HEK293T (cell line): Measurements from ENCODE around the gene RHOG.

ENCODE experiments used
- CTCF ChIA-PET: fragments of 350-600 bp; formaldehyde crosslinking; extraction: SDS; loops from one replicate; lab custom pipeline; 2021; ENCODE audit warnings: antibody characterized with exemption, inconsistent platforms; lab: Yijun Ruan, JAX
- POLR2A ChIA-PET: fragments of 350-600 bp; formaldehyde crosslinking; extraction: SDS; loops from one replicate; lab custom pipeline; 2020; ENCODE audit warnings: antibody characterized with exemption, inconsistent platforms; lab: Yijun Ruan, JAX
- DNase-seq: peaks from one replicate; pipeline ENCODE4 v3.0.0; 2012; ENCODE audit warnings: mixed read lengths; ENCODE audit errors: extremely low spot score
- ARNT ChIP-seq: fragments of 450-650 bp; IDR thresholded peaks from 2 replicates; pipeline ENCODE4 v1.6.1; 2017; ENCODE audit warnings: mild to moderate bottlenecking
- BHLHE40 ChIP-seq: fragments of 450-650 bp; IDR thresholded peaks from 2 replicates; pipeline ENCODE4 v1.6.1; 2016; ENCODE audit warnings: mild to moderate bottlenecking, moderate library complexity, borderline replicate concordance
- CTBP1 ChIP-seq: fragments of 450-650 bp; IDR thresholded peaks from 2 replicates; pipeline ENCODE4 v1.6.1; 2016; ENCODE audit warnings: borderline replicate concordance
- ELF4 ChIP-seq: fragments of 450-650 bp; IDR thresholded peaks from 2 replicates; pipeline ENCODE4 v1.6.1; 2017; ENCODE audit warnings: antibody characterized with exemption
- FOXA1 ChIP-seq: fragments of 450-650 bp; IDR thresholded peaks from 2 replicates; pipeline ENCODE4 v1.6.1; 2016; ENCODE audit warnings: mild to moderate bottlenecking
- FOXK2 ChIP-seq: fragments of 450-650 bp; IDR thresholded peaks from 2 replicates; pipeline ENCODE4 v1.6.1; 2016; ENCODE audit warnings: mild to moderate bottlenecking
- FOXM1 ChIP-seq: fragments of 450-650 bp; IDR thresholded peaks from 2 replicates; pipeline ENCODE4 v1.6.1; 2017; ENCODE audit warnings: mild to moderate bottlenecking, borderline replicate concordance
- HDGF ChIP-seq: fragments of 450-650 bp; IDR thresholded peaks from 2 replicates; pipeline ENCODE4 v1.6.1; 2017; ENCODE audit warnings: antibody characterized with exemption, borderline replicate concordance
- L3MBTL2 ChIP-seq: fragments of 450-650 bp; conservative IDR thresholded peaks from 2 replicates; pipeline ENCODE4 v1.6.1; 2016; ENCODE audit warnings: mild to moderate bottlenecking
- LEF1 ChIP-seq: fragments of 450-650 bp; IDR thresholded peaks from 2 replicates; pipeline ENCODE4 v1.6.1; 2017; ENCODE audit warnings: mild to moderate bottlenecking, borderline replicate concordance
- SP1 ChIP-seq: fragments of 450-650 bp; IDR thresholded peaks from 2 replicates; pipeline ENCODE4 v1.6.1; 2017
- SUZ12 ChIP-seq: fragments of 450-650 bp; IDR thresholded peaks from 2 replicates; pipeline ENCODE4 v1.6.1; 2016; ENCODE audit warnings: mild to moderate bottlenecking
- TARDBP ChIP-seq: fragments of 450-650 bp; IDR thresholded peaks from 2 replicates; pipeline ENCODE4 v1.6.1; 2016
- ZNF384 ChIP-seq: fragments of 450-650 bp; IDR thresholded peaks from 2 replicates; pipeline ENCODE4 v1.6.1; 2016
- TF ChIP-seq, protein P1 (sequence below): fragments of 450-650 bp; IDR thresholded peaks from 2 replicates; pipeline ENCODE4 v1.6.1; 2016

RHOG gene

DNA sequence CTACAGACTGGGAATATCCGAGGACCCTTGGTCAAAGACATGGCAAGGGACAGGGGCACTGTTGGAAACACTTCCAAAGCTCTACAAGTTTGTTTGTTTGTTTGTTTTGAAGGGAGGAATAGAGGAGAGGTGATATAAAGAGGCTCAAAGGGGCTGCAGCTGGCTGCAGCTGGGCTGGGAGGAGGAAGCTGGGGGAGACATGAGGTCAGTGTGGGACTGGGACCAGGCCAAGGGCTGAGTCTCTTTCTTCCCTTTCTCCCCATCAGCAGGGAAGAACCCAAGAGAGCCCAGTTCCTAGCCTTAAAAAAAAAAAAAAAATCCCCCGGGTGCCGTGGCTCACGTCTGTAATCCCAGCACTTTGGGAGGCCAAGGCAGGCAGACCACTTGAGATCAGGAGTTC is 5.0 kb downstream of the RHOG start:
- POLR2A ChIA-PET = no interaction called here
- DNase-seq = no peak
- no peak for TF ChIP-seq FOXK2
- CTCF ChIA-PET = interaction anchor here (1.5 kb wide), 1 partner anchor 14 kb away, joined by 7 read pairs; no protein-coding TSS in a partner anchor

DNA sequence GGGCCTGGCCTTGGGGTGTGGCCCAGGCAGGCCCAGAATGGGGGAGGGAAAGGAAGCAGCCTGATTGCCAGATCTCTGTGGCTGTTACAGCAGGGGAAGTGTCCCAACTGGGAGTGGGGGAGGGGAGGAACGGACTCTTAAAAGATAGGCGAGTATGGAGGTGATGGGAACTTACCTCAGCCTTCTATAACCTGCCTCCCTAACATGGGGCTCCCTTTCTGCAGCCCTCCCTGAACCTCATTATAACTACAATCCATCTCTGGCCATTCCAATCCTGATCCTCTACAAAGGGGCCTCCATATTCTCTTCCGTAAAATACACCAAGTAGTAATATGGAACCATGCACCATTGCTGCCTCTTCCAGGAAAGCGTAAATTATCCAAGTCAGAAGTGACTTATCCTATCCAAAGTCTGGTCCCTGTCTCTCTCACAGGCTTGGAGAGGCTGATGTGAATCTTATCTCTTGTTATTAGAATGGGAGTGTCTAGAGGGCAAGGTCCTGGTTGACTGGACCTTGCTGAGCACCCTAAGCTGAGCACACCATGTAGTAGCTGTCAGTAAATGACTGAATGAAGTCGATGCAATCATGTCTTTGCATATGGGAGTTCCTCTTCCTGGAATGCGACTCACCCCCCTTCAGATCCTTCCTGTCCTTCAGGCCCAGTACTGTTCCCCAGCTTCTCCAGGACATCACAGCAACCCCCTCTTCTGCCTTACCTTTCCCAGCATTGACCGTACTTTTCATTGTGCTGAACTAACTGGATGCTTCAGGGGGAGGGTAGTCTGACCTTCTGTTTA is 5.9 kb downstream of the RHOG start:
- POLR2A ChIA-PET = no interaction called here
- CTCF ChIA-PET = interaction anchor here (1.5 kb wide), 1 partner anchor 15 kb away, joined by 7 read pairs; no protein-coding TSS in a partner anchor
- TF ChIP-seq SP1 (no peak), ZNF384 (no peak), FOXM1 (no peak), LEF1 (no peak), CTBP1 (no peak), ARNT (no peak), BHLHE40 (no peak)
- DNase-seq = no peak

DNA sequence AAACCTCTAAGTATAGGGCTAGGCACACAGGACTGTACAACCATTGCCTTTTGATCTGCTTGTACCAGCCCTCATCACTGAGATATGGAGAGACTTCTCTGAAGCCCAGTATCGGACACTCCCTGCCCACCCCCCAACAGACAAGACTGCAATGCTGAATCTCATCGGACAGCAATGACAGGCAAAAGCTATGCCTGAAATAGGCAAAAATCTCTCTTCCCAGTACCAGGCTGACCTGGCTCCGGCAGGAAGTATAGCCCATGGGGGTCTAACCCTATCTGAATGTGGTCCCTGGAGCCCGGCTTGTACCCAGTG is 6.5 kb downstream of the RHOG start:
- POLR2A ChIA-PET = no interaction called here
- TF ChIP-seq ZNF384 (no peak), HDGF (no peak), SUZ12 (no peak), BHLHE40 (no peak), ARNT (no peak), ELF4 (no peak), FOXA1 (no peak), FOXM1 (no peak), SP1 (no peak), L3MBTL2 (no peak)
- TF ChIP-seq, protein P1, sequence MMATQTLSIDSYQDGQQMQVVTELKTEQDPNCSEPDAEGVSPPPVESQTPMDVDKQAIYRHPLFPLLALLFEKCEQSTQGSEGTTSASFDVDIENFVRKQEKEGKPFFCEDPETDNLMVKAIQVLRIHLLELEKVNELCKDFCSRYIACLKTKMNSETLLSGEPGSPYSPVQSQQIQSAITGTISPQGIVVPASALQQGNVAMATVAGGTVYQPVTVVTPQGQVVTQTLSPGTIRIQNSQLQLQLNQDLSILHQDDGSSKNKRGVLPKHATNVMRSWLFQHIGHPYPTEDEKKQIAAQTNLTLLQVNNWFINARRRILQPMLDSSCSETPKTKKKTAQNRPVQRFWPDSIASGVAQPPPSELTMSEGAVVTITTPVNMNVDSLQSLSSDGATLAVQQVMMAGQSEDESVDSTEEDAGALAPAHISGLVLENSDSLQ = no peak
- CTCF ChIA-PET = no interaction called here
- no peak for DNase-seq

DNA sequence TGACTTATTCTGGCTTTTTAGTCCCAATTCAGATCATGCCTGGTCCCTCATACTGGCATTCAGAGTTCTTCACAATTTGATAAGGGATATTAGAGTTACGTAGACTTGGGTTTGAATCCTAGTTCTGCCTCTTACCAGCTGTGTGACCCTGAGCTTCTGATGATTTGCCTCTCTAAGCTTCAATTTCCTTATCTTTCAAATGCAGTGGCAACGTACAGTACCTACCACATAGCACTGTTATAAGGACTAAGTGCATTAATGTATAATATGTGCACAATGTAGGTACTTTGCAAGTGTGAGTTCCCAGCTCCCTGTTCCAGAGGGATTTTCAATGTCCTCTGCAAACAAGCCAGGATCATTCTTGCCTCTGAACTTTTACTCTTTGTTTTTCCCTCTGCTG is 7.3 kb downstream of the RHOG start:
- no peak for DNase-seq
- CTCF ChIA-PET = interaction anchor here (0.6 to 0.7 kb wide), 2 partner anchors 11 to 25 kb away, joined by 3 read pairs; partner anchors contain the start of gene PGAP2
- POLR2A ChIA-PET = no interaction called here
- no peak for TF ChIP-seq SUZ12
- no peak for TF ChIP-seq FOXM1
- no peak for TF ChIP-seq LEF1
- TF ChIP-seq, protein P1 = no peak
- TF ChIP-seq ZNF384 = no peak
- no peak for TF ChIP-seq CTBP1
- TF ChIP-seq TARDBP = no peak
- no peak for TF ChIP-seq SP1
- TF ChIP-seq HDGF = no peak
- TF ChIP-seq BHLHE40 = no peak
- TF ChIP-seq ARNT = no peak

DNA sequence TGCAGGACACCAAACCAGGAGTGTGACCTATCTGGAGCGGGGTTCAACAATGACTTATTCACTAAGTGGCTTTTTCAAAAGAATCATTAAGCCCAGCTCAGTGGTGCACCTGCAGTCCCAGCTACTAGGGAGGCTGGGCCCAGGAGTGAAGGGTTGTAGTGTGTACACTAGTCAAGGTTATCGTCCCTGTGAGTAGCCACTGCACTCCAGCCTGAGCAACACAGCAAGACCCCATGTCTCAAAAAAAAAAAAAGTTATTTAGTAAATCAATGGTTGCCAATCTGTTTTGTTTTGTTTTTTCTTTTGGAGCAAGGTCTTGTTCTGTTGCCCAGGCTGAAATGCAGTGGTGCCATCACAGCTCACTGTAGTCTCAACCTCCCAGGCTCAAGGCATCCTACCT is 7.9 kb downstream of the RHOG start:
- TF ChIP-seq SUZ12 (no peak), FOXK2 (no peak), CTBP1 (no peak)
- TF ChIP-seq, protein P1 = no peak
- no peak for DNase-seq
- ChIA-PET CTCF (interaction anchor here (0.7 kb wide), 1 partner anchor 321 kb away, joined by 3 read pairs; no protein-coding TSS in a partner anchor), POLR2A (no interaction called here)

DNA sequence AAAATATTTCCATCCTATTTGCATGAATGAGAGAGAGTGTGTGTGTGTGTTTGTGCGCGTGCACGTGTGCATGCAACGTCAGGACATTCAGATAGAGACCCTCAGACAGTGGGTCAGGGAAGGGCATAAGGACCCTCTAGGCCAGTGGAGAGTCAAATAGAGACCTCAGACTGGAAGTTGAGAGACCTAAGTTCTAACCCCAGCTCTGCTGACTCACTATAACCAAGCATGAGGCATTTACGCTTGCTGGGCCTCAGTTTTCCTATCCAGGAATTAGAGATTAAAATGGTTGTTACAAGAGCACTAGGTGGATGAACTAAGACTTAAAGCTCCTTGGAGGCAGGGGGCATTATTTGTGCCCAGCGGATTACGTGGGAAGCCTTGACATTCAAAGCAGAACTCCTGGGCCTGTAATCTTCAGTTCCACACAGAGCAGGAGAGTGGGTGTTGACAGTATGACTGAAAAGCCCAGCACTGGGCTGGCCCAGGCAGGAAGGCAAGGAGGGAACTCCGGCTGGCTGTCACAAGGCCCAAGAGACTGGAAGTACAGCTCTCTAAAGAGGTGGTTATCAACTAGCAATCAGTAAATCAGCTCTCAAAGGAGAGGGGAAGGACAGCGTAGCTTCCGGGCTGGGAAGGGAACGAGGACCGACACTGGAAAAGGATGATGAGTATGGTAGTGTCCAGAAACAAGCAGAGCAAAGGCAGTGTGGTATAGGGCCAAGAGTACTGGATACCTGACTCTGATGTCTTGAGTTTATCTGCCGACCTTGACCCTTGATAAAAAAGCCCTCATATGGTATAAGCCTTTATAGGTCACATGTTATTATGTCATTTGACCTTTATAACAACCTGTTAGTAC is 9.2 kb downstream of the RHOG start:
- CTCF ChIA-PET = no interaction called here
- POLR2A ChIA-PET = interaction anchor here (0.9 to 1.2 kb wide), 2 partner anchors 9 to 22 kb away, joined by 3 read pairs; partner anchors contain the start of gene RHOG
- DNase-seq = no peak

More for the DNA sequence above, 9.2 kb downstream of the RHOG start:
- TF ChIP-seq SUZ12 = no peak
- TF ChIP-seq ARNT = no peak
- no peak for TF ChIP-seq LEF1
- no peak for TF ChIP-seq FOXA1
- TF ChIP-seq ZNF384 = no peak
- no peak for TF ChIP-seq ELF4
- TF ChIP-seq FOXK2 = no peak
- TF ChIP-seq SP1 = no peak
- TF ChIP-seq CTBP1 = no peak
- TF ChIP-seq TARDBP = no peak
- TF ChIP-seq FOXM1 = no peak
- no peak for TF ChIP-seq BHLHE40
- no peak for TF ChIP-seq HDGF
- TF ChIP-seq L3MBTL2 = no peak
- TF ChIP-seq, protein P1 = no peak
